Rectal smooth muscle tissue (tissue), 1 donor: ENCODE data around the gene SHKBP1.
"Not testable (repeated sequence)": the region's sequence is repeated elsewhere in the genome, so short reads cannot be mapped to it uniquely, and the experiment has no call there.

Experiments
- H3K27ac ChIP-seq: one replicate; pipeline ENCODE4 v1.7.0; 2013; ENCODE audit warnings: low read depth, low read length, inconsistent platforms
- H3K27me3 ChIP-seq: one replicate; pipeline ENCODE4 v1.7.0; 2013; ENCODE audit warnings: low read length; ENCODE audit not compliant: control insufficient read depth, insufficient read depth
- H3K36me3 ChIP-seq: one replicate; pipeline ENCODE4 v1.7.0; 2013; ENCODE audit warnings: low read length; ENCODE audit not compliant: control insufficient read depth, insufficient read depth
- H3K4me1 ChIP-seq: one replicate; pipeline ENCODE4 v1.7.0; 2013; ENCODE audit warnings: low read length; ENCODE audit not compliant: control insufficient read depth, insufficient read depth
- H3K4me3 ChIP-seq: one replicate; pipeline ENCODE4 v1.7.0; 2013; ENCODE audit warnings: low read length
- H3K9ac ChIP-seq: one replicate; pipeline ENCODE4 v1.7.0; 2013; ENCODE audit warnings: low read length

Gene SHKBP1

GRCh38 chr19:40546153-40546841 lies 30.4 kb upstream of the SHKBP1 start:
- H3K4me1 ChIP-seq, H3K36me3 ChIP-seq, H3K9ac ChIP-seq, H3K27me3 ChIP-seq, H3K4me3 ChIP-seq, H3K27ac ChIP-seq: not testable (repeated sequence)

GRCh38 chr19:40547190-40547589 lies 29.5 kb upstream of the SHKBP1 start:
- H3K9ac ChIP-seq, H3K27ac ChIP-seq, H3K4me3 ChIP-seq, H3K36me3 ChIP-seq, H3K4me1 ChIP-seq, H3K27me3 ChIP-seq: not testable (repeated sequence)

GRCh38 chr19:40547836-40548235 lies 28.8 kb upstream of the SHKBP1 start:
- Histone ChIP-seq H3K27ac (no peak overlapping the region), H3K4me3 (no peak overlapping the region), H3K27me3 (peaks cover 7% of the 10 kb centered on the region), H3K36me3 (no peaks in the 10 kb centered on the region), H3K4me1 (no peaks in the 10 kb centered on the region), H3K9ac (no peak overlapping the region)

- H3K36me3 ChIP-seq, result no peaks in the 10 kb centered on the region
- H3K4me3 ChIP-seq, result no peak overlapping the region
- H3K9ac ChIP-seq, result no peak overlapping the region
- peaks cover 10% of the 10 kb centered on the region for H3K27me3 ChIP-seq
- H3K27ac ChIP-seq, result no peak overlapping the region
- H3K4me1 ChIP-seq, result no peaks in the 10 kb centered on the region
Measured at GRCh38 chr19:40549007-40549708, 27.5 kb upstream of the SHKBP1 start.

GRCh38 chr19:40550951-40551350 lies 25.7 kb upstream of the SHKBP1 start:
- no peak overlapping the region for H3K4me3 ChIP-seq
- H3K27me3 ChIP-seq, result peaks cover 17% of the 10 kb centered on the region
- H3K27ac ChIP-seq, result no peak overlapping the region
- H3K36me3 ChIP-seq, result no peaks in the 10 kb centered on the region
- no peaks in the 10 kb centered on the region for H3K4me1 ChIP-seq
- H3K9ac ChIP-seq, result no peak overlapping the region

GRCh38 chr19:40552848-40553247 lies 23.8 kb upstream of the SHKBP1 start:
- peaks cover 17% of the 10 kb centered on the region for H3K27me3 ChIP-seq
- H3K9ac ChIP-seq, result no peak overlapping the region
- no peaks in the 10 kb centered on the region for H3K4me1 ChIP-seq
- H3K4me3 ChIP-seq, result no peak overlapping the region
- no peaks in the 10 kb centered on the region for H3K36me3 ChIP-seq
- H3K27ac ChIP-seq, result no peak overlapping the region

GRCh38 chr19:40553885-40554857 lies 22.5 kb upstream of the SHKBP1 start:
- no peaks in the 10 kb centered on the region for H3K36me3 ChIP-seq
- H3K27ac ChIP-seq, result no peak overlapping the region
- H3K27me3 ChIP-seq, result peaks cover 14% of the 10 kb centered on the region
- H3K4me3 ChIP-seq, result no peak overlapping the region
- H3K4me1 ChIP-seq, result no peaks in the 10 kb centered on the region
- no peak overlapping the region for H3K9ac ChIP-seq

- no peak overlapping the region for H3K4me3 ChIP-seq
- peaks cover 12% of the 10 kb centered on the region for H3K27me3 ChIP-seq
- H3K27ac ChIP-seq, result no peak overlapping the region
- H3K4me1 ChIP-seq, result no peaks in the 10 kb centered on the region
- H3K9ac ChIP-seq, result no peak overlapping the region
- no peaks in the 10 kb centered on the region for H3K36me3 ChIP-seq
Measured at GRCh38 chr19:40555978-40556689, 20.5 kb upstream of the SHKBP1 start.

GRCh38 chr19:40556953-40557530 lies 19.6 kb upstream of the SHKBP1 start:
- peaks cover 10% of the 10 kb centered on the region for H3K27me3 ChIP-seq

GRCh38 chr19:40559394-40559793 lies 17.3 kb upstream of the SHKBP1 start:
- Histone ChIP-seq H3K4me1 (no peaks in the 10 kb centered on the region), H3K9ac (no peak overlapping the region), H3K4me3 (no peak overlapping the region), H3K27me3 (peaks cover 5% of the 10 kb centered on the region), H3K27ac (no peak overlapping the region), H3K36me3 (no peaks in the 10 kb centered on the region)

More at GRCh38 chr19:40556953-40557530, 19.6 kb upstream of the SHKBP1 start:
- no peak overlapping the region for H3K4me3 ChIP-seq
- no peaks in the 10 kb centered on the region for H3K36me3 ChIP-seq
- no peak overlapping the region for H3K9ac ChIP-seq
- no peaks in the 10 kb centered on the region for H3K4me1 ChIP-seq
- no peak overlapping the region for H3K27ac ChIP-seq

- Histone ChIP-seq H3K27ac (no peak overlapping the region), H3K27me3 (no peaks in the 10 kb centered on the region), H3K4me1 (no peaks in the 10 kb centered on the region), H3K4me3 (no peak overlapping the region), H3K9ac (no peak overlapping the region), H3K36me3 (no peaks in the 10 kb centered on the region)
Measured at GRCh38 chr19:40560092-40560507, 16.6 kb upstream of the SHKBP1 start.
